PFSK-1 (cell line): ENCODE measurements around the gene MYH10.

ENCODE experiments used
- FOXP2 ChIP-seq: optimal IDR thresholded peaks from 2 replicates; pipeline ENCODE3; 2011; ENCODE audit warnings: borderline replicate concordance, control low read depth, inconsistent platforms; ENCODE audit not compliant: insufficient read depth; ENCODE audit errors: extremely low read length, extremely low read depth
- POLR2AphosphoS5 ChIP-seq: IDR thresholded peaks from 2 replicates; pipeline ENCODE4 v1.6.1; 2012; ENCODE audit warnings: low read depth, mild to moderate bottlenecking, control low read depth, low read length, moderate library complexity
- SIN3A ChIP-seq: IDR thresholded peaks from 2 replicates; pipeline ENCODE4 v1.6.1; 2012; ENCODE audit warnings: mild to moderate bottlenecking, low read length, moderate library complexity, borderline replicate concordance; ENCODE audit not compliant: insufficient read depth
- TAF1 ChIP-seq: IDR thresholded peaks from 2 replicates; pipeline ENCODE4 v1.6.1; 2012; ENCODE audit warnings: low read length, control low read depth, borderline replicate concordance; ENCODE audit not compliant: insufficient read depth
- TF ChIP-seq, protein P1 (sequence below), 2 experiments: IDR thresholded peaks; 2 replicates each; pipeline versions ENCODE4 v1.6.1 to v1.8.0; 2011 to 2012; ENCODE audit warnings: low read depth in 2 of 2, low read length in 2 of 2, control low read depth in 1 of 2, inconsistent platforms in 1 of 2, mild to moderate bottlenecking in 1 of 2, moderate library complexity in 1 of 2; ENCODE audit not compliant: insufficient read depth in 1 of 2

The MYH10 gene

DNA sequence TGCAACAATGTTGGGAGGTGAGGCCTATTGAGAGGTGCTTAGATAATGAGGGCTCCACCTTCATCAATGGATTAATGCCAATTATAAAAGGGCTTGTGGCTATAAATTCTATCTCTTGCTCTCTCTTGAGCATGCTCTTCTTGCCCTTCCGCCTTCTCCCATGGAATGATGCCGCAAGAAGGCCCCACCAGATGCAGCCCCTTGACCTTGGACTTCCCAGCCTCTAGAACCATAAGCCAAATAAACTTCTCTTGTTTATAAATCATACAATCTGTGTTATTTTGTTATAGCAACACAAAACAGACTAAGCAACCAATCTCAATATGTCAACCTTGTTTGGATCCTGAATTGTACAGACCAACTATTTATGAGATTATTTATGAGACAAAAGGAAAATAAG is 20.0 kb downstream of the MYH10 start:
- no peak for TF ChIP-seq POLR2AphosphoS5
- no peak for TF ChIP-seq SIN3A
- TF ChIP-seq TAF1 = no peak
- TF ChIP-seq FOXP2 = no peak
- TF ChIP-seq, protein P1, sequence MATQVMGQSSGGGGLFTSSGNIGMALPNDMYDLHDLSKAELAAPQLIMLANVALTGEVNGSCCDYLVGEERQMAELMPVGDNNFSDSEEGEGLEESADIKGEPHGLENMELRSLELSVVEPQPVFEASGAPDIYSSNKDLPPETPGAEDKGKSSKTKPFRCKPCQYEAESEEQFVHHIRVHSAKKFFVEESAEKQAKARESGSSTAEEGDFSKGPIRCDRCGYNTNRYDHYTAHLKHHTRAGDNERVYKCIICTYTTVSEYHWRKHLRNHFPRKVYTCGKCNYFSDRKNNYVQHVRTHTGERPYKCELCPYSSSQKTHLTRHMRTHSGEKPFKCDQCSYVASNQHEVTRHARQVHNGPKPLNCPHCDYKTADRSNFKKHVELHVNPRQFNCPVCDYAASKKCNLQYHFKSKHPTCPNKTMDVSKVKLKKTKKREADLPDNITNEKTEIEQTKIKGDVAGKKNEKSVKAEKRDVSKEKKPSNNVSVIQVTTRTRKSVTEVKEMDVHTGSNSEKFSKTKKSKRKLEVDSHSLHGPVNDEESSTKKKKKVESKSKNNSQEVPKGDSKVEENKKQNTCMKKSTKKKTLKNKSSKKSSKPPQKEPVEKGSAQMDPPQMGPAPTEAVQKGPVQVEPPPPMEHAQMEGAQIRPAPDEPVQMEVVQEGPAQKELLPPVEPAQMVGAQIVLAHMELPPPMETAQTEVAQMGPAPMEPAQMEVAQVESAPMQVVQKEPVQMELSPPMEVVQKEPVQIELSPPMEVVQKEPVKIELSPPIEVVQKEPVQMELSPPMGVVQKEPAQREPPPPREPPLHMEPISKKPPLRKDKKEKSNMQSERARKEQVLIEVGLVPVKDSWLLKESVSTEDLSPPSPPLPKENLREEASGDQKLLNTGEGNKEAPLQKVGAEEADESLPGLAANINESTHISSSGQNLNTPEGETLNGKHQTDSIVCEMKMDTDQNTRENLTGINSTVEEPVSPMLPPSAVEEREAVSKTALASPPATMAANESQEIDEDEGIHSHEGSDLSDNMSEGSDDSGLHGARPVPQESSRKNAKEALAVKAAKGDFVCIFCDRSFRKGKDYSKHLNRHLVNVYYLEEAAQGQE (IDR thresholded peaks at IDR 0.05; ENCODE audit: insufficient read depth in 1 of 2, low read depth in 2 of 2, low read length in 2 of 2) = no peak

DNA sequence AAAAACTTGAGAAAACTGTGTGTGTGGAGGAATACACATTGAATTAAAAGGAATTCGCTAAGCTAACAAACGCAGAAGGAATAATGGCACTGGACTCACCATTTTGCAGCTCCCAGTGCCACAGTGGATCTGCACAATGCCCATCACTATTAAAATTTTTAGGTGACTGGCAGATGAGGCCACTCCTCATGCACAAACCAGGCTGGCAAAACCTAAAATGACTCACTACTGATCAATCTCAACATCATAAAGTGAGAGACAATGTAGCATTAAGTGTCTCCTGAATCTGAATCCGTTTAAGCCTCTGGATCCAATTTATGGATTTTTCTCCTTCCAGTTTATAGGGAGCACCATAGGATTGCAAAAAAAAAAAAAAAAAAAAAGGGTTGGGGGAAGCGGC is 20.6 kb downstream of the MYH10 start:
- TF ChIP-seq TAF1 = no peak
- TF ChIP-seq POLR2AphosphoS5 = no peak
- TF ChIP-seq FOXP2 = no peak
- TF ChIP-seq SIN3A = no peak

DNA sequence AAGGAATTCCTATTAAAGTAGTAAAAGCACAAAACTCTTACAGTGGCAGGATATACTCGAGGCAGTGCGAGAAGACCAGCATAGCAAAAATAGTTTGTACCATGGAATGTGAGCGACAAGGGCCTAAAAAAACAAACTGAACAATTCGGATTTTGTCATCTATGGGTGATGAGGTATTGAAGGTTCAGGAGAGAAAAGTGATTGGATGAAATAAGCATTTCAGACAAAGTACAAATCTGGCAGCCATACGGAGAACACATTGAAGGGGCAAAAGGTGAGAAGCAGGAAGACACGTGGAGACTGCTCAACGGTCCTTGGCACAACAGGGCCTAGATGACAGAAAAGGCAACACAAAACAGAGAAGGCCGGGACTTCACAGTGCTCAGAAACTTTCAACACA is 22.5 kb downstream of the MYH10 start:
- TF ChIP-seq, protein P1 (IDR thresholded peaks at IDR 0.05; ENCODE audit: insufficient read depth in 1 of 2, low read depth in 2 of 2, low read length in 2 of 2) = no peak
- TF ChIP-seq FOXP2 (no peak), POLR2AphosphoS5 (no peak), SIN3A (no peak), TAF1 (no peak)

DNA sequence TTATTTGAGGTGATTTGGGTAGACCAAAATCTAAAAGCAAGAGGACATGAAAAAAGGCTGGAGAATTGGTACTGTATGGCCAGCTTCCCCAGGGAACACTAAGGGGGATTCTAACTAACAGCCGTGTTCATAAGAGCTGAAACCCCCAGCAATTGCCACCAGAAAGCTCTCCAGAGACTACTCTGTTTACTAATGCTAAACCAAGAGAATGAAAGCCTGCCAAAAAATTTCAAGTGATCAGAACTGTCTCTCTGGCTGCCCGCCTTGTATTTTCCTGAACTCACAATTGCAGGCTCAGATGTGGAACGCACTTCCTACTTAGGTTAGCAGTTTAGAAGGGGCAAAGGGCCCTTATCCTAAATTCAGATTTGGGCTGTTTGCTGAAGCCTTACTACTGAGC is 24.1 kb downstream of the MYH10 start:
- no peak for TF ChIP-seq POLR2AphosphoS5
- TF ChIP-seq, protein P1 (IDR thresholded peaks at IDR 0.05; ENCODE audit: insufficient read depth in 1 of 2, low read depth in 2 of 2, low read length in 2 of 2) = no peak
- no peak for TF ChIP-seq FOXP2
- TF ChIP-seq TAF1 = no peak
- TF ChIP-seq SIN3A = no peak

DNA sequence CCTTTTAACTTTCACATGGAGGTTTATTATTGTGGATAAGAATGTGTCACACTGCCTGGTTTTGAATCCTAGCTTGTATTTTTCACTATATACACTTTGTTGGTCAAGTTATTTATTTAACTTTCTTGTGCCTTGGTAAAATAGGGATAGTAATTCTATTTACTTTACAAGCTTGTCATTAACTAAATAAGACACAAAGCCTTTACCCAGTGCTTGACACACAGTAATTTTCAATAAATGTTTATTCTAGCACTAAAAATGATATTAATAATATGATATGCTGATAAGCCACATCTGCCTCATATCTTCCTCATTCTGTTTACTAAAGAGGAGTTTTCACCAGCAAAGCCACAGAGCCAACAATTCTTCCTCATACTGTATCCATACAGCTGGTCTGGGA is 27.8 kb downstream of the MYH10 start:
- TF ChIP-seq, protein P1 (IDR thresholded peaks at IDR 0.05; ENCODE audit: insufficient read depth in 1 of 2, low read depth in 2 of 2, low read length in 2 of 2) = no peak
- TF ChIP-seq POLR2AphosphoS5 = no peak
- TF ChIP-seq TAF1 = no peak
- TF ChIP-seq SIN3A = no peak
- TF ChIP-seq FOXP2 = no peak
